ENCODE data around the gene BRWD1.

DNA sequence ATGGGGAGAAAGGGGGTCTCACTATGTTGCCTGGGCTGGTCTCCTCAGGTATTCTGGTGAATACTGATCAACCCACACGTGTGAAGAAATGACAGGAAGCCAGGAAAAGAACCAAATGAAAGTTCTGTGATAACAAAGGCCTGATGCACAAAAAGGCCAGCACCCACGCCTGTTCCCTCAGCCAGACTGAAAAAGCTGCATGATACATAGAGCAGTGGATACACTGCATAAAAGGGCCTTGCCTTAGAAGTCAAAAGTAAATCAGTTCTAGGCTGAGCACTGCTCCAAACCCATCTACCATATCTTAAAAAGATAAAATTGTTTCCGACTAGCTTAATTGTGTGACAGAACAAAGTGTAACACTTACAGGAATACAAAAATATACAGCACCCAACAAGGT, 93.3 kb downstream of the BRWD1 start:
- TF ChIP-seq POLR2A (IDR thresholded peaks at IDR 0.05; ENCODE audit: low read depth, low read length) (no peak), POLR2AphosphoS5 (IDR thresholded peaks at IDR 0.05; ENCODE audit: low read depth, low read length) (no peak), TAF1 (IDR thresholded peaks at IDR 0.05; ENCODE audit: borderline replicate concordance, low read depth, low read length) (no peak)

Data from GM12892 (cell line).